HEK293 (cell line): ENCODE measurements around the gene ZNF618.

ENCODE experiments used
- CTCF ChIA-PET: fragments of 350-600 bp; formaldehyde crosslinking; extraction: SDS; loops from one replicate; lab custom pipeline; 2021; ENCODE audit warnings: antibody characterized with exemption; lab: Yijun Ruan, JAX
- POLR2A ChIA-PET: fragments of 300-600 bp; formaldehyde crosslinking; extraction: SDS; loops from one replicate; lab custom pipeline; 2020; ENCODE audit warnings: antibody characterized with exemption, inconsistent platforms; lab: Yijun Ruan, JAX
- H3K27ac ChIP-seq: fragments of 200-500 bp; sonication (Bioruptor generic); 2 replicates; pipeline ENCODE4 v1.5.1; 2014; ENCODE audit warnings: low read depth, low read length, control low read depth, inconsistent platforms; ENCODE audit errors: extremely low read depth
- H3K36me3 ChIP-seq, 2 experiments: fragments of 200-500 bp in 1 of 2; sonication (Bioruptor generic) in 1 of 2; 1 replicate in 1 of 2; 2 replicates in 1 of 2; pipeline ENCODE4 v1.5.1; 2014 to 2017; ENCODE audit warnings: inconsistent platforms in 2 of 2, low read length in 2 of 2; ENCODE audit not compliant: control insufficient read depth in 2 of 2, insufficient read depth in 1 of 2
- H3K4me1 ChIP-seq: fragments of 200-500 bp; sonication (Bioruptor generic); 2 replicates; pipeline ENCODE4 v1.5.1; 2014; ENCODE audit warnings: mild to moderate bottlenecking, low read length, inconsistent platforms; ENCODE audit not compliant: control insufficient read depth, insufficient read depth
- H3K4me3 ChIP-seq: 2 replicates; pipeline ENCODE4 v1.5.1; 2011; ENCODE audit warnings: low read depth, mild to moderate bottlenecking, control low read depth, low read length, moderate library complexity
- H3K9me3 ChIP-seq: fragments of 200-500 bp; sonication (Bioruptor generic); 2 replicates; pipeline ENCODE4 v1.5.1; 2014; ENCODE audit warnings: low read depth, low read length, inconsistent platforms; ENCODE audit not compliant: control insufficient read depth, insufficient read depth
- BCL11B ChIP-seq: fragments of 450-650 bp; formaldehyde crosslinking; IDR thresholded peaks from 2 replicates; pipeline ENCODE4 v1.5.1; 2016; ENCODE audit warnings: low read depth, missing biosample characterization, missing genetic modification characterization
- FEZF1 ChIP-seq: fragments of 450-650 bp; formaldehyde crosslinking; IDR thresholded peaks from 2 replicates; pipeline ENCODE4 v1.5.1; 2016; ENCODE audit warnings: missing biosample characterization, missing genetic modification characterization
- GLI4 ChIP-seq: fragments of 450-650 bp; formaldehyde crosslinking; IDR thresholded peaks from 2 replicates; pipeline ENCODE4 v1.5.1; 2016; ENCODE audit warnings: missing biosample characterization, missing genetic modification characterization
- HIC1 ChIP-seq: fragments of 450-650 bp; formaldehyde crosslinking; IDR thresholded peaks from 2 replicates; pipeline ENCODE4 v1.5.1; 2016; ENCODE audit warnings: missing biosample characterization, missing genetic modification characterization
- MEIS1 ChIP-seq: sonication (generic); formaldehyde crosslinking; IDR thresholded peaks from 2 replicates; pipeline ENCODE4 v1.8.1; 2022; ENCODE audit warnings: missing genetic modification reagents, mild to moderate bottlenecking, borderline replicate concordance
- PRDM1 ChIP-seq: fragments of 450-650 bp; formaldehyde crosslinking; IDR thresholded peaks from 2 replicates; pipeline ENCODE4; 2016; ENCODE audit warnings: missing biosample characterization, missing genetic modification characterization
- SCRT1 ChIP-seq: fragments of 450-650 bp; formaldehyde crosslinking; IDR thresholded peaks from 2 replicates; pipeline ENCODE4 v1.5.1; 2016; ENCODE audit warnings: missing biosample characterization, missing genetic modification characterization, borderline replicate concordance
- SCRT2 ChIP-seq: fragments of 450-650 bp; formaldehyde crosslinking; IDR thresholded peaks from 2 replicates; pipeline ENCODE4 v1.5.1; 2016; ENCODE audit warnings: missing biosample characterization, missing genetic modification characterization
- ZBTB10 ChIP-seq: fragments of 450-650 bp; formaldehyde crosslinking; IDR thresholded peaks from 2 replicates; pipeline ENCODE4 v1.5.1; 2016; ENCODE audit warnings: missing biosample characterization, missing genetic modification characterization
- ZBTB21 ChIP-seq: fragments of 450-650 bp; formaldehyde crosslinking; IDR thresholded peaks from 2 replicates; pipeline ENCODE4 v1.5.1; 2017; ENCODE audit warnings: missing biosample characterization, missing genetic modification characterization
- ZFP3 ChIP-seq: fragments of 450-650 bp; formaldehyde crosslinking; IDR thresholded peaks from 2 replicates; pipeline ENCODE4 v1.5.1; 2016; ENCODE audit warnings: low read depth, missing biosample characterization, missing genetic modification characterization
- ZFP41 ChIP-seq: fragments of 450-650 bp; formaldehyde crosslinking; IDR thresholded peaks from 2 replicates; pipeline ENCODE4 v1.5.1; 2016; ENCODE audit warnings: missing biosample characterization, missing genetic modification characterization, borderline replicate concordance
- ZIC2 ChIP-seq: fragments of 450-650 bp; formaldehyde crosslinking; IDR thresholded peaks from 2 replicates; pipeline ENCODE4 v1.5.1; 2016; ENCODE audit warnings: missing biosample characterization, missing genetic modification characterization
- ZNF26 ChIP-seq: fragments of 450-650 bp; formaldehyde crosslinking; IDR thresholded peaks from 2 replicates; pipeline ENCODE4 v1.5.1; 2016; ENCODE audit warnings: missing biosample characterization, missing genetic modification characterization
- ZNF280D ChIP-seq: fragments of 450-650 bp; formaldehyde crosslinking; IDR thresholded peaks from 2 replicates; pipeline ENCODE4 v1.5.1; 2016; ENCODE audit warnings: missing biosample characterization, missing genetic modification characterization
- ZNF423 ChIP-seq: fragments of 450-650 bp; formaldehyde crosslinking; IDR thresholded peaks from 2 replicates; pipeline ENCODE4 v1.5.1; 2016; ENCODE audit warnings: missing biosample characterization, missing genetic modification characterization
- ZNF548 ChIP-seq: fragments of 450-650 bp; formaldehyde crosslinking; IDR thresholded peaks from 2 replicates; pipeline ENCODE4 v1.5.1; 2016; ENCODE audit warnings: missing biosample characterization, missing genetic modification characterization
- ZNF549 ChIP-seq: fragments of 450-650 bp; IDR thresholded peaks from 2 replicates; pipeline ENCODE4 v1.5.1; 2018; ENCODE audit warnings: missing biosample characterization, missing genetic modification characterization, mild to moderate bottlenecking, inconsistent platforms, moderate library complexity
- ZNF596 ChIP-seq: fragments of 450-650 bp; IDR thresholded peaks from 2 replicates; pipeline ENCODE4 v1.5.0; 2018; ENCODE audit warnings: missing biosample characterization, mild to moderate bottlenecking, missing genetic modification characterization, moderate library complexity
- ZNF629 ChIP-seq: fragments of 450-650 bp; formaldehyde crosslinking; IDR thresholded peaks from 2 replicates; pipeline ENCODE4 v1.5.1; 2017; ENCODE audit warnings: missing biosample characterization, missing genetic modification characterization
- ZNF677 ChIP-seq: fragments of 450-650 bp; IDR thresholded peaks from 2 replicates; pipeline ENCODE4 v1.5.0; 2018; ENCODE audit warnings: missing biosample characterization, mild to moderate bottlenecking, missing genetic modification characterization, moderate library complexity
- ZNF785 ChIP-seq: fragments of 450-650 bp; formaldehyde crosslinking; IDR thresholded peaks from 2 replicates; pipeline ENCODE4 v1.5.1; 2016; ENCODE audit warnings: missing biosample characterization, missing genetic modification characterization
- ZSCAN30 ChIP-seq: fragments of 450-650 bp; IDR thresholded peaks from 2 replicates; pipeline ENCODE4 v1.5.1; 2018; ENCODE audit warnings: missing biosample characterization, mild to moderate bottlenecking, missing genetic modification characterization, moderate library complexity

The ZNF618 gene

GRCh38 chr9:113837334-113837733 is 38.8 kb upstream of the ZNF618 start:
- TF ChIP-seq ZNF549 (tag by site-specific recombination) = no peak
- TF ChIP-seq MEIS1 (CRISPR knock-in tag) = no peak
- no peak for TF ChIP-seq ZNF596 (tag by site-specific recombination)
- TF ChIP-seq BCL11B (tag by site-specific recombination) = no peak
- TF ChIP-seq FEZF1 (tag by site-specific recombination) = no peak
- no peak for TF ChIP-seq ZSCAN30 (tag by site-specific recombination)
- no peak for TF ChIP-seq ZNF629 (tag by site-specific recombination)
- no peak for TF ChIP-seq ZNF785 (tag by site-specific recombination)
- TF ChIP-seq, all 188 proteins: peak for 0
- Histone ChIP-seq H3K36me3 (no peaks in the 10 kb centered on the region), H3K9me3 (no peaks in the 10 kb centered on the region), H3K4me3 (no peak overlapping the region), H3K4me1 (no peaks in the 10 kb centered on the region), H3K27ac (no peak overlapping the region)
- ChIA-PET POLR2A (no interaction called here), CTCF (no interaction called here)

GRCh38 chr9:113842086-113842485 is 34.0 kb upstream of the ZNF618 start:
- H3K4me1 ChIP-seq = no peaks in the 10 kb centered on the region
- ChIA-PET POLR2A (no interaction called here), CTCF (interaction anchor here (0.8 to 2.0 kb wide), 2 partner anchors 10 to 55 kb away, joined by 4 to 8 read pairs; no protein-coding TSS in a partner anchor)
- no peak overlapping the region for H3K27ac ChIP-seq
- H3K9me3 ChIP-seq = no peaks in the 10 kb centered on the region
- H3K4me3 ChIP-seq = no peak overlapping the region
- H3K36me3 ChIP-seq = no peaks in the 10 kb centered on the region
- TF ChIP-seq ZNF280D (tag by site-specific recombination) (no peak), ZNF423 (tag by site-specific recombination) (no peak), SCRT2 (tag by site-specific recombination) (no peak), ZNF677 (tag by site-specific recombination) (no peak), ZBTB21 (no peak), ZBTB10 (no peak), SCRT1 (tag by site-specific recombination) (no peak), GLI4 (tag by site-specific recombination) (no peak), ZIC2 (tag by site-specific recombination) (no peak), ZNF26 (tag by site-specific recombination) (no peak), ZNF596 (tag by site-specific recombination) (no peak), ZFP41 (tag by site-specific recombination) (no peak), ZNF548 (tag by site-specific recombination) (no peak), ZFP3 (tag by site-specific recombination) (no peak), HIC1 (no peak), PRDM1 (no peak)
